IMR-90 (cell line): ENCODE data around the gene RNF144B.

Experiments used
- CEBPB ChIP-seq: IDR thresholded peaks from 2 replicates; pipeline ENCODE4 v1.6.1; 2012; ENCODE audit warnings: low read depth, low read length, improper control_type of control experiment
- MAFK ChIP-seq: IDR thresholded peaks from 2 replicates; pipeline ENCODE4 v1.6.1; 2012; ENCODE audit warnings: low read depth, low read length, improper control_type of control experiment
- POLR2A ChIP-seq: IDR thresholded peaks from 2 replicates; pipeline ENCODE4 v1.6.1; 2012; ENCODE audit warnings: mild to moderate bottlenecking, low read depth, low read length
- RAD21 ChIP-seq: IDR thresholded peaks from 2 replicates; pipeline ENCODE4 v1.6.1; 2012; ENCODE audit warnings: low read length, improper control_type of control experiment
- RFX5 ChIP-seq: IDR thresholded peaks from 2 replicates; pipeline ENCODE4 v1.8.0; 2012; ENCODE audit warnings: low read depth, mild to moderate bottlenecking, low read length, moderate library complexity
- TF ChIP-seq, protein P1 (sequence below): conservative IDR thresholded peaks from 2 replicates; pipeline ENCODE4 v1.5.1; 2012; ENCODE audit warnings: mild to moderate bottlenecking, low read depth, low read length, improper control_type of control experiment

DNA sequence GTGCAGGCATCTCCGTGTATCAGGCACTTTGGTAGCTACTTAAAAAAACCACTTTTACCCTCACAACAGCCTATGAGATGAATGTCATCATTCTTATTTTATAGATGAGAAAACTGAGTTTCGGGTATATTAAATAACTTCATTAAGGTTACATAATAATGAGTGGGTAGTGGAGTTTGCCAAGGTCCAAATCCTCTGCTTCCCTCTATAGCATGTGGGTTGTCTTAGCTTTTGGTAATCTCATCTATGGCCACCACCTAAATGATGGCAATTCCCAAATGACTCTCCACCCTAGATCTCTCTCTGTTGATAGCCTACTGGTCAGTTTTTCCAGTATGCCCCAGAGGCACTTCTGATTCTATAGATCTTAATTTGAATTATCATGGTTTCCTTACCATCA, 3.7 kb upstream of the RNF144B start:
- TF ChIP-seq RAD21, result no peak
- TF ChIP-seq, protein P1, sequence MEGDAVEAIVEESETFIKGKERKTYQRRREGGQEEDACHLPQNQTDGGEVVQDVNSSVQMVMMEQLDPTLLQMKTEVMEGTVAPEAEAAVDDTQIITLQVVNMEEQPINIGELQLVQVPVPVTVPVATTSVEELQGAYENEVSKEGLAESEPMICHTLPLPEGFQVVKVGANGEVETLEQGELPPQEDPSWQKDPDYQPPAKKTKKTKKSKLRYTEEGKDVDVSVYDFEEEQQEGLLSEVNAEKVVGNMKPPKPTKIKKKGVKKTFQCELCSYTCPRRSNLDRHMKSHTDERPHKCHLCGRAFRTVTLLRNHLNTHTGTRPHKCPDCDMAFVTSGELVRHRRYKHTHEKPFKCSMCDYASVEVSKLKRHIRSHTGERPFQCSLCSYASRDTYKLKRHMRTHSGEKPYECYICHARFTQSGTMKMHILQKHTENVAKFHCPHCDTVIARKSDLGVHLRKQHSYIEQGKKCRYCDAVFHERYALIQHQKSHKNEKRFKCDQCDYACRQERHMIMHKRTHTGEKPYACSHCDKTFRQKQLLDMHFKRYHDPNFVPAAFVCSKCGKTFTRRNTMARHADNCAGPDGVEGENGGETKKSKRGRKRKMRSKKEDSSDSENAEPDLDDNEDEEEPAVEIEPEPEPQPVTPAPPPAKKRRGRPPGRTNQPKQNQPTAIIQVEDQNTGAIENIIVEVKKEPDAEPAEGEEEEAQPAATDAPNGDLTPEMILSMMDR, result no peak
- TF ChIP-seq RFX5, result no peak
- TF ChIP-seq POLR2A, result no peak
- TF ChIP-seq CEBPB, result no peak
- TF ChIP-seq MAFK, result no peak
